ENCODE data around the gene ACE. TPM values are rescaled to one million over a fixed set of nuclear protein-coding genes. Genes with fewer than 3 reads are reported as not detected.

ACE gene
- total RNA-seq, 1 donor from 2014 or later, result 0.42 TPM

DNA sequence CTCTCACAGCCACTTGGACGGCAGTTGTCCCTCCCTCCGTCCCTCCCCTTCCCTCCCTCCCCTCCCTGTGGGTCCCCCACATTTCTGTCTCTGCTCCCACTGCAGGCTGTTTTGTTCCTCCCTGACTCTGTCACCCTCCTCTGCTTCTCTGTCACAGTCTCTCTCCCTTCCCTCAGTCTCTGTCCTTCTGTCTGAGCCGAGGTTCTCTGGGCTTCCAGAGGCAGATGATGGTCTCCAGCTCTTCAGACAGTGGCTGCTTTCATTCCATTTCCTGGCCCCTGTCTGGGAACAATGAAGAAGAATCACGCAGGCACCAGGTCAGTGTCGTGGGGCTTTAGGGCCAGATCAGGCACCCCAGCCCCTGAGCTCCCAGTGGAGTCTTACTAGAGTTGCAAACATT is 21.9 kb upstream of the ACE start:
- H3K4me1 Mint-ChIP-seq, result peaks cover 11% of the 10 kb centered on the region
- no peak overlapping the region for H3K4me3 Mint-ChIP-seq
- H3K27me3 Mint-ChIP-seq (ENCODE audit: low read depth), result peaks cover 3% of the 10 kb centered on the region
- H3K9me3 Mint-ChIP-seq, result peaks cover 3% of the 10 kb centered on the region
- TF ChIP-seq, protein P1, sequence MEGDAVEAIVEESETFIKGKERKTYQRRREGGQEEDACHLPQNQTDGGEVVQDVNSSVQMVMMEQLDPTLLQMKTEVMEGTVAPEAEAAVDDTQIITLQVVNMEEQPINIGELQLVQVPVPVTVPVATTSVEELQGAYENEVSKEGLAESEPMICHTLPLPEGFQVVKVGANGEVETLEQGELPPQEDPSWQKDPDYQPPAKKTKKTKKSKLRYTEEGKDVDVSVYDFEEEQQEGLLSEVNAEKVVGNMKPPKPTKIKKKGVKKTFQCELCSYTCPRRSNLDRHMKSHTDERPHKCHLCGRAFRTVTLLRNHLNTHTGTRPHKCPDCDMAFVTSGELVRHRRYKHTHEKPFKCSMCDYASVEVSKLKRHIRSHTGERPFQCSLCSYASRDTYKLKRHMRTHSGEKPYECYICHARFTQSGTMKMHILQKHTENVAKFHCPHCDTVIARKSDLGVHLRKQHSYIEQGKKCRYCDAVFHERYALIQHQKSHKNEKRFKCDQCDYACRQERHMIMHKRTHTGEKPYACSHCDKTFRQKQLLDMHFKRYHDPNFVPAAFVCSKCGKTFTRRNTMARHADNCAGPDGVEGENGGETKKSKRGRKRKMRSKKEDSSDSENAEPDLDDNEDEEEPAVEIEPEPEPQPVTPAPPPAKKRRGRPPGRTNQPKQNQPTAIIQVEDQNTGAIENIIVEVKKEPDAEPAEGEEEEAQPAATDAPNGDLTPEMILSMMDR (conservative IDR thresholded peaks at IDR 0.05), result no peak
- no peak for DNase-seq (ENCODE audit: low read depth, low spot score)
- H3K36me3 Mint-ChIP-seq (ENCODE audit: low read depth), result no peaks in the 10 kb centered on the region
- no peak overlapping the region for H3K27ac Mint-ChIP-seq (ENCODE audit: unreplicated experiment)

DNA sequence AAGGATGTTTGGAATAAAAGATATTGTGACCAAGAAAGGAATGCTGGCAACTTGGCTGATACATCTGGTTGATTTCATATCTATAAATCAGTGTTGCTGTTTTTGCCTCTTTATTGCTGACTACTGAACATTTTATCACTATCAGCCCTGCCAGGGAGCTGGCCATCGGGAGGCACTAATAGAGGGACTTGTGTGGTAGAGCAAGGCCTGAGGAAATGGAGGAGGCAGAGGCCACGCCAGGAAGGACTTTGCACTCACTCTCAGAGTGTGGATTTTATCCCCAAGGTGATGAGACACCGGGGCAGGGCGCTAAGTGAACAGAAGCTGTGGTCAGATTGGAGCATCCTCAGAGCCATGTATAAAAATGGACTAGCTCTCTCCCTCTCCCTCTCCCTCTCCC is 21.4 kb upstream of the ACE start:
- H3K27ac Mint-ChIP-seq (ENCODE audit: unreplicated experiment), result no peak overlapping the region
- H3K4me3 Mint-ChIP-seq, result no peak overlapping the region
- H3K9me3 Mint-ChIP-seq, result peaks cover 3% of the 10 kb centered on the region
- H3K27me3 Mint-ChIP-seq (ENCODE audit: low read depth), result peaks cover 3% of the 10 kb centered on the region
- H3K4me1 Mint-ChIP-seq, result peaks cover 9% of the 10 kb centered on the region
- no peak for DNase-seq (ENCODE audit: low read depth, low spot score)
- TF ChIP-seq, protein P1 (conservative IDR thresholded peaks at IDR 0.05), result no peak
- H3K36me3 Mint-ChIP-seq (ENCODE audit: low read depth), result no peaks in the 10 kb centered on the region

DNA sequence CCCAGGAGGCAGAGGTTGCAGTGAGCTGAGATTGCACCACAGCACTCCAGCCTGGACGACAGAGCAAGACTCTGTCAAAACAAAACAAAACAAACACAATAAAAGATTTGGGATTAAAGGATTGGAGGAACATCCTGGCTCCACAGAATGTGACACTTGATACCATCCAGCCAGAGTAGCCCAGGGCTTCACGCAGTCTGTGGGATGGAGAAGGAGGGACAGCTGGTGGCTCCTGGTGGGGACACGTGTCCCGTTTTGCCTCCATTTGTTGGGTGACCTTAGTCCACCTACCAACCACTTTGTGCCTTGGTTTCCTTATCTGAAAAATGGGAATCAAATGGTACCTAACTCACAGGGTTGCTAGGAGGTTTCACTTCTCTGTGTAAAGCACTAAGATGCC is 18.4 kb upstream of the ACE start:
- peaks cover 3% of the 10 kb centered on the region for H3K9me3 Mint-ChIP-seq
- no peak overlapping the region for H3K27ac Mint-ChIP-seq (ENCODE audit: unreplicated experiment)
- H3K36me3 Mint-ChIP-seq (ENCODE audit: low read depth), result no peaks in the 10 kb centered on the region
- H3K27me3 Mint-ChIP-seq (ENCODE audit: low read depth), result peaks cover 3% of the 10 kb centered on the region
- TF ChIP-seq, protein P1 (conservative IDR thresholded peaks at IDR 0.05), result no peak
- DNase-seq (ENCODE audit: low read depth, low spot score), result no peak
- no peak overlapping the region for H3K4me3 Mint-ChIP-seq
- peaks cover 12% of the 10 kb centered on the region for H3K4me1 Mint-ChIP-seq

DNA sequence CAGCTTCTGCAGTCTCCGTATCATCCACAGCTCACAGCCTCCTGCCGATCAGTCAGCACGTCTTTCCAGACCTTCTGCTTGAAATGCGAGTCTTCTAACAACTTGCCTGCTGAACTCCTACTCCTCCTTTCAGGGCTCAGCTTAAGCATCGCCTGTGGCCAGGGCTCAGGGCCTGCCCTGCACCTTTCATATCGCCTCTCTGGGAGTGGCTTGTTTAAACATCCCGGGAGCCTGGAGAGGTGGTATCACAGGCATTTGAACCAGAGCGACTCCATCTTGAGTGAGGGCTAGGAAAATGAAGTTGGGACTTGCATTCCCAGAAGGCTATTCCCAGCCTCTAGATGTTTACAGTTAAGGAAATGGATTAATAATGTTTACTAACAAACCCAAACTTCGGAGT is 16.8 kb upstream of the ACE start:
- Mint-ChIP-seq H3K36me3 (ENCODE audit: low read depth) (no peaks in the 10 kb centered on the region), H3K27me3 (ENCODE audit: low read depth) (peaks cover 18% of the 10 kb centered on the region), H3K4me3 (no peak overlapping the region), H3K9me3 (peaks cover 3% of the 10 kb centered on the region), H3K27ac (ENCODE audit: unreplicated experiment) (no peak overlapping the region), H3K4me1 (peaks cover 9% of the 10 kb centered on the region)
- DNase-seq (ENCODE audit: low read depth, low spot score), result no peak
- TF ChIP-seq, protein P1 (conservative IDR thresholded peaks at IDR 0.05), result no peak

DNA sequence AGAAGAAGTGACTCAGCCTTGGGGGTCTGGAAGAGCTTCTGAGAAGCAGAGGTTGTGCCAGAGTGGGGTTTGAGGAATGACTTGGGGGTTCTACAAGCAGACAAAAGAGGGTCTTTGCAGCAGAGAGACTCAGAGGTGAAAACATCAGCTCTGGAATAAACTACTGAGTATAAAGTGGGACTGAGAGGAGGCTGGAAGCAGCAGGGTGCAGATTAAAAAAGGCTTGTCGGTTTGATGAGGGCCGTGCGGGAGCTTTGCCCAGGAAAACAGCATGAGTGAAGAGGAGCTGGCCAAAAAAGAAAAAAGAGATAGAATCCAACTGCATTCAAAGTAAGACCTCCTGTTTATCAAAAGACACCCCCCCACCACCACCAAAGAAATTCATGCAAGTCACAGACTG is 13.1 kb upstream of the ACE start:
- peaks cover 30% of the 10 kb centered on the region for H3K27me3 Mint-ChIP-seq (ENCODE audit: low read depth)

More for the DNA sequence above, 13.1 kb upstream of the ACE start:
- H3K9me3 Mint-ChIP-seq, result no peaks in the 10 kb centered on the region
- no peak overlapping the region for H3K4me3 Mint-ChIP-seq
- no peak for DNase-seq (ENCODE audit: low read depth, low spot score)
- H3K36me3 Mint-ChIP-seq (ENCODE audit: low read depth), result no peaks in the 10 kb centered on the region
- H3K4me1 Mint-ChIP-seq, result peaks cover 3% of the 10 kb centered on the region
- H3K27ac Mint-ChIP-seq (ENCODE audit: unreplicated experiment), result no peak overlapping the region
- TF ChIP-seq, protein P1 (conservative IDR thresholded peaks at IDR 0.05), result no peak
